NCI-H2196 (cell line): ENCODE data around the gene PERM1.

Experiments used
- DNase-seq: peaks from one replicate; lab custom pipeline; 2025; ENCODE audit not compliant: unreplicated experiment; lab: John Stamatoyannopoulos, UW

Gene PERM1

GRCh38 chr1:936348-937264 is 45.3 kb downstream of the PERM1 start:
- DNase-seq = no peak

DNA sequence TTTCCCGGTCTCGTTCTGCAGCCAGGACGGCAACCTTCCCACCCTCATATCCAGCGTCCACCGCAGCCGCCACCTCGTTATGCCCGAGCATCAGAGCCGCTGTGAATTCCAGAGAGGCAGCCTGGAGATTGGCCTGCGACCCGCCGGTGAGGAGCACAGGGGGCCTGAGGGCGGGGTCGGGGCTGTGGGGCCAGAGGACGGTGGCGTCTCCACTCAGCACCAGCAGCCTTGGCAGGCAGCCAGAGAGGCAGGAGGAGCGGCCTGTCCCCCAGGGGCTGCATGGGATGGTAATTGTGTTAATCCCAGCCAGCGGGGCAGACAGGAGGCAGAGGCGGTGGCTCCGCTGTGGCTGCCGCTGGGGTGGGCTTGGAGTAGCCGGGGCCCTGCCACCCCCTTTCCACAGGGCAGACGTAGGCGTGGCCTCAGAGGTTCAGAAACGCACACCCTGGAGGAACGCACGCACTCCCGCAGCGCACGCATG is 46.1 kb downstream of the PERM1 start:
- peak; percentile 17 for DNase-seq

DNA sequence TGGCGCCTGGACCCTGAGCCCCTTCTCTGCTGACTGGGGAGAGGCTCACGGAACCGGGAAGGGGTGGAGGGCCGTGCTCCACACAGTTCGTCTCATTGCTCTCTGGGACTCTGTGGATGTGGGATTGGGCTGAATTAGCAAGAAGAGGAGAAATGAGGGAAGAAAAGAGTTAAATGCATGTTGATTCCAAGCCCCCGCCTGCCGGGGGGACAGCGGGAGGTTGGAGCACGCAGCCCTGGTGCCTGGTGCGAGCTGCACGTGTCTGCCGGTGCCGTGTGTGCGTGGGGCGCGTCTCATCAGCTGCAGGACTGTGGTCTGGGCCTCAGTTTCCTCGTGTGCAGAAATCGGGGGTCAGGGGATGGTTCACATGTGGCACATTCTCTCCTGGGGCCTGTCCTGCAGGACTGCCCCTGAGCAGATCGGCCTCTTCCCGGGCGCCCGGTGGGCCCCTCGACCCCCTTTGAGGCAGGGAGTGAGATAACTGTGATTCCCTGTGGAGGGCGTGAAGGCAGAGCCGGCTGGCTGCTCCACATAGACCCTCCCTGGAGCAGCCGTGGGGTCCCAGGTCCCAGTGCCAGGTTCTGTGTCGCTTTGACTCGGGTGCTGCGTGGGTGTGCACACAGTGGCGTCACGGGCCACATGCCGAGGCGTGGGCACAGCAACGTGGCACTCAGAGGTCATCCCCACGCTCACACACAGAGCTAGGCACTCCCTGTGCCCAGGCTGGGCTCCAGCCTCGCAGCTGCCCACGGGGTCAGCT is 46.7 kb downstream of the PERM1 start:
- DNase-seq = no peak

DNA sequence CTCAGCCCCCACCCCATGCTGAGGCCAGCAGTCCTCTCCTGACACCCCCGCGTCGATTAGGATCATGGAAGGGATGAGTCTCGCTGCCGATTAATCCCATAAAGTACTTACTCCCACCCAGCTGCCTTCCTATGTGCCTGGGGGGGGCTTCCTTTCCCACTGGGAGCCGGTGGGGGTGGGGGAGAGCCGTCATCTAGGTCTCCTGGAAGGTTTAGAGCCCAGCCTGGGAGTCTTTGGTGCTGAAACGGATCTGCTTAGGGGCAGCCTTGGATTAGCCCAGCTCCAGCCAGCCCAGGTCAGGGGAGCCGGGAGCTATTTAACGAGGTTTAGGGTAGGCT is 48.3 kb downstream of the PERM1 start:
- no peak for DNase-seq

- DNase-seq = no peak
Observed at GRCh38 chr1:932776-933602, 48.9 kb downstream of the PERM1 start.

GRCh38 chr1:932173-932510 is 49.8 kb downstream of the PERM1 start:
- DNase-seq = no peak

- no peak for DNase-seq
Observed at GRCh38 chr1:931380-932172, 50.3 kb downstream of the PERM1 start.

DNA sequence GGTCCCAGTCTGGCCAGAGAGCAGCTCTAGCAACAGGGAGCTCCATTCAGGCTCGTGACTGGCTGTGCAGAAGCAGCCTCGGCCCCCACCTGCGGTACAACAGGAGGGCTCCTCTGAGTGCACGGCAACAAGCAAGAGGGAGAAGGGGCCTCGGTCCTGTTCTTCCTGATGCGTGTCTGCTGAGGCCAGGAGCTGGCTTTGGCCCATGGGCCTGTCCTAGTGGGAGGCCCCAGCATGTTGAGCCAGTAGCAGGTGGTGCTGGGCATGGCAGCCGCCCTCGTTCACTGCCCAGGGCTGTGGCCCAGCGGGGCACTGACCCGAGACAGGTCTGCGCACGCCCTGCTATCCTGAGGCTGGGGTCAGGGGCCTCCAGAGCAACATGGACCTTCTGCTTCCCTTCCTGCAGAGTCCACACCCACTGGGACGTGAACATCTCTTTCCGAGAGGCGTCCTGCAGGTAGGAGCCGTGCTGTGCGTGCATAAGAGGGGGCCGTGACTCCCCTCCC is 51.2 kb downstream of the PERM1 start:
- no peak for DNase-seq

GRCh38 chr1:929712-930632 is 51.9 kb downstream of the PERM1 start:
- no peak for DNase-seq

DNA sequence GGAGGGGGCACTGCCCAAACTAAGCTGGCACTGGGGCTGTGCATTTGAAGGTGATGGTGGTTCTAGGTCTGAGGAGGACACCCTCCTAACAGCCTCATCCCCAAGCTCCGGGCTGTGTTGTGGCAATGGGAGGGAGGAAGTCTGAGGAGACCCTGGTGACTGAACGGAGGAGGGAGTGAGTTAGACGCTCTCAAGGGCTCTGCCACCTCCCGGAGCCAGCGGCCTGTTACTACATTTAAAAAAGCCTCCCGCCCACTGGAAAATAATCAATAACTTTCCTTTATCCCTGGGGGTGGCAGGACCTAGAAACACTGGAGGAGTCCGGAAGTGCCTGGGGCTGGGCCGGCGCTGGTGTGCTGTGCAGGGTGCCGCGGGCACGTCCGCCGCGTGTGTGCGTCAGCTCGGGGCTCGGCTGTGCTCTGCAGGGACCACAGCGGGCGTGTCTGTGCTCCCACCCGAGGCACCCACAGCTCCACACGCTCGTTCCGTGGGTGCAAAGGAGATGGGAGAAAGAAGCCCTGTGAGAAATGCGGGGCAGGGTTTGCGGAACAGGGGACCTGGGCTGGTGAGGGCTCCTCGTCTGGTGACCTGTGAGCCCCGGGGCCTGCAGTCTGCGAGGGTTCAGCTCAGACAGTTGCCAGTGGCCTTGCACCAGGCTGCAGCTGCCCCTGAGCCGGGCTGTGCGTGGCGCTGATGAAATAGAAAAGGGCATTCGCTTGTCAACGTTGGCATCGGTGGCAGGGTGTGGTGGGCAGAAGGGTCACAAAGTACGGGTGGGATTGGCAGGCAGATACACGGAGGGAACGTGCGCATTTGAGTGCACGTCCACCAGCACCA is 52.9 kb downstream of the PERM1 start:
- no peak for DNase-seq

- no peak for DNase-seq
Observed at GRCh38 chr1:927748-928147, 54.1 kb downstream of the PERM1 start.

GRCh38 chr1:927234-927633 is 54.7 kb downstream of the PERM1 start:
- no peak for DNase-seq

- peak; percentile 39 for DNase-seq
Observed at GRCh38 chr1:925561-926421, 56.1 kb downstream of the PERM1 start.
